Mammary epithelial cell (primary cell): ENCODE data around the gene PGR.

Experiments
- EZH2 ChIP-seq: IDR thresholded peaks from 2 replicates; pipeline ENCODE4 v1.6.1; 2012; ENCODE audit warnings: low read length, inconsistent platforms, borderline replicate concordance
- TF ChIP-seq, protein P1 (sequence below), 2 donors: IDR thresholded peaks in 1 of 2; conservative IDR thresholded peaks in 1 of 2; 2 replicates each; pipeline ENCODE4 v1.5.1; 2011 to 2012; ENCODE audit warnings: inconsistent platforms in 2 of 2, low read length in 2 of 2, mild to moderate bottlenecking in 2 of 2, control low read depth in 1 of 2, low read depth in 1 of 2; ENCODE audit not compliant: insufficient read depth in 1 of 2; ENCODE audit errors: extremely low read depth in 1 of 2

DNA sequence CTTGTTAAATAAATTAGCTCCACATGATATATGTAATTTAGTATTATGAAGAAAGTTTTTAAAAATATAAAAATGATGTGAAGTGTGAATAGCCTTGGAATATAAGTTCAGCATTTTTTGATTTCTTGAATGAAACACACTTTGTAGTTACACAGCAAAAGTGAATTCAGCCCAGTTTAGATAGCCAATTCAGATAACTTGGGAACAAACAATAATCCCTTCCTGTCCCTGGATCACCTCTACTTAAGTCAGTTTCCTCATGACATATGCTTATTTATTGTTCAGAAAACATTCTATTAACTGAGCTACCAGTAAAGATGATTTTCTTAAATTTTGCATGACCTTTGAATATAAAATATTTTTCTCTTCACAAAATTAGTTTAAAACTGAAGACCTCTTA lies 107.4 kb downstream of the PGR start:
- TF ChIP-seq, protein P1, sequence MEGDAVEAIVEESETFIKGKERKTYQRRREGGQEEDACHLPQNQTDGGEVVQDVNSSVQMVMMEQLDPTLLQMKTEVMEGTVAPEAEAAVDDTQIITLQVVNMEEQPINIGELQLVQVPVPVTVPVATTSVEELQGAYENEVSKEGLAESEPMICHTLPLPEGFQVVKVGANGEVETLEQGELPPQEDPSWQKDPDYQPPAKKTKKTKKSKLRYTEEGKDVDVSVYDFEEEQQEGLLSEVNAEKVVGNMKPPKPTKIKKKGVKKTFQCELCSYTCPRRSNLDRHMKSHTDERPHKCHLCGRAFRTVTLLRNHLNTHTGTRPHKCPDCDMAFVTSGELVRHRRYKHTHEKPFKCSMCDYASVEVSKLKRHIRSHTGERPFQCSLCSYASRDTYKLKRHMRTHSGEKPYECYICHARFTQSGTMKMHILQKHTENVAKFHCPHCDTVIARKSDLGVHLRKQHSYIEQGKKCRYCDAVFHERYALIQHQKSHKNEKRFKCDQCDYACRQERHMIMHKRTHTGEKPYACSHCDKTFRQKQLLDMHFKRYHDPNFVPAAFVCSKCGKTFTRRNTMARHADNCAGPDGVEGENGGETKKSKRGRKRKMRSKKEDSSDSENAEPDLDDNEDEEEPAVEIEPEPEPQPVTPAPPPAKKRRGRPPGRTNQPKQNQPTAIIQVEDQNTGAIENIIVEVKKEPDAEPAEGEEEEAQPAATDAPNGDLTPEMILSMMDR (conservative IDR thresholded peaks at IDR 0.05 in 1 of 2, IDR thresholded peaks at IDR 0.05 in 1 of 2; ENCODE audit: extremely low read depth in 1 of 2, insufficient read depth in 1 of 2, low read depth in 1 of 2, low read length in 2 of 2): no peak
- no peak for TF ChIP-seq EZH2
